SK-N-SH (cell line): ENCODE data around the gene PCSK2. TPM values are rescaled to one million over a fixed set of nuclear protein-coding genes. Genes with fewer than 3 reads are reported as not detected.

Source experiments
- CTCF ChIA-PET: fragments of 300-600, 350-600 bp; formaldehyde crosslinking; extraction: SDS; loops from one replicate; lab custom pipeline; 2021; lab: Yijun Ruan, JAX
- POLR2A ChIA-PET: fragments of 350-600 bp; sonication (Branson Sonifier 250); formaldehyde crosslinking; extraction: SDS; loops from one replicate; lab custom pipeline; 2020; ENCODE audit warnings: antibody characterized with exemption, inconsistent platforms; lab: Yijun Ruan, JAX
- DNase-seq: peaks from one replicate; pipeline ENCODE4 v3.0.0; 2012
- H2AFZ ChIP-seq: fragments of 200-600 bp; sonication (generic); 2 replicates; pipeline ENCODE4 v1.8.1; 2016; ENCODE audit warnings: antibody characterized with exemption, mild to moderate bottlenecking, low read depth
- H3F3A ChIP-seq: fragments of 200-600 bp; sonication (generic); replicated peaks from 2 replicates; pipeline ENCODE3; 2016; ENCODE audit warnings: antibody characterized with exemption, mild to moderate bottlenecking; ENCODE audit not compliant: insufficient read depth
- H3K27ac ChIP-seq, 2 experiments: fragments of 200-500 bp in 1 of 2; fragments of 200-600 bp in 1 of 2; sonication (Bioruptor generic) in 1 of 2; sonication (generic), shearing (Covaris generic) in 1 of 2; 2 replicates each; pipeline versions ENCODE4 v1.5.1 to v1.6.1; 2014 to 2016; ENCODE audit warnings: low read depth in 2 of 2, inconsistent platforms in 1 of 2, low read length in 1 of 2, mild to moderate bottlenecking in 1 of 2, mixed read lengths in 1 of 2
- H3K27me3 ChIP-seq: fragments of 200-600 bp; sonication (generic), shearing (Covaris generic); 2 replicates; pipeline ENCODE4 v1.6.1; 2016; ENCODE audit warnings: mixed run types; ENCODE audit not compliant: insufficient read depth
- H3K36me3 ChIP-seq, 2 experiments: fragments of 200-500 bp in 1 of 2; fragments of 200-600 bp in 1 of 2; sonication (Bioruptor generic) in 1 of 2; sonication (generic) in 1 of 2; replicated peaks in 1 of 2; 2 replicates each; pipeline versions ENCODE3 to v1.5.1; 2014 to 2016; ENCODE audit warnings: low read length in 1 of 2, mild to moderate bottlenecking in 1 of 2; ENCODE audit not compliant: insufficient read depth in 2 of 2, control insufficient read depth in 1 of 2
- H3K4me1 ChIP-seq, 2 experiments: fragments of 200-500 bp in 1 of 2; fragments of 200-600 bp in 1 of 2; sonication (Bioruptor generic) in 1 of 2; sonication (generic), shearing (Covaris generic) in 1 of 2; 2 replicates each; pipeline versions ENCODE4 v1.5.1 to v1.6.1; 2014 to 2016; ENCODE audit warnings: low read depth in 1 of 2, low read length in 1 of 2, mixed run types in 1 of 2; ENCODE audit not compliant: insufficient read depth in 2 of 2, control insufficient read depth in 1 of 2
- H3K4me2 ChIP-seq: fragments of 200-600 bp; sonication (generic), shearing (Covaris generic); 2 replicates; pipeline ENCODE4 v1.6.1; 2017; ENCODE audit warnings: mixed run types
- H3K4me3 ChIP-seq, 2 experiments: fragments of 200-500 bp in 1 of 2; fragments of 200-600 bp in 1 of 2; sonication (Bioruptor generic) in 1 of 2; sonication (generic), shearing (Covaris generic) in 1 of 2; 2 replicates each; pipeline versions ENCODE4 v1.5.1 to v1.8.1; 2014 to 2016; ENCODE audit warnings: low read depth in 2 of 2, inconsistent platforms in 1 of 2, low read length in 1 of 2, mild to moderate bottlenecking in 1 of 2, mixed read lengths in 1 of 2, moderate library complexity in 1 of 2
- H3K79me2 ChIP-seq: fragments of 200-600 bp; sonication (generic); 2 replicates; pipeline ENCODE4 v1.8.1; 2017; ENCODE audit warnings: mild to moderate bottlenecking; ENCODE audit not compliant: insufficient read depth
- H3K9ac ChIP-seq: fragments of 200-600 bp; sonication (generic); 2 replicates; pipeline ENCODE4 v1.6.1; 2017; ENCODE audit warnings: mixed run types
- H3K9me2 ChIP-seq: fragments of 200-600 bp; sonication (generic); 2 replicates; pipeline ENCODE4 v1.6.1; 2017; ENCODE audit warnings: mixed run types
- H3K9me3 ChIP-seq: fragments of 200-600 bp; sonication (generic); 2 replicates; pipeline ENCODE4 v1.6.1; 2017; ENCODE audit warnings: mixed run types, mild to moderate bottlenecking, moderate library complexity
- H4K20me1 ChIP-seq: fragments of 200-600 bp; sonication (generic); 2 replicates; pipeline ENCODE4 v1.6.1; 2017; ENCODE audit warnings: mild to moderate bottlenecking, mixed run types; ENCODE audit not compliant: insufficient read depth
- CHD2 ChIP-seq: fragments of 150-350 bp; IDR thresholded peaks from 2 replicates; pipeline ENCODE4 v1.6.1; 2018; ENCODE audit warnings: low read length; ENCODE audit not compliant: partially characterized antibody
- ELF1 ChIP-seq: IDR thresholded peaks from 2 replicates; pipeline ENCODE4 v1.4.0; 2012
- EP300 ChIP-seq, 2 experiments: IDR thresholded peaks; 2 replicates each; pipeline versions ENCODE4 v1.4.0 to v1.6.1; 2012; ENCODE audit warnings: borderline replicate concordance in 1 of 2, low read depth in 1 of 2, low read length in 1 of 2
- FOSL2 ChIP-seq: IDR thresholded peaks from 2 replicates; pipeline ENCODE4 v1.4.0; 2012; ENCODE audit warnings: low read depth, mild to moderate bottlenecking, moderate library complexity, borderline replicate concordance
- FOXJ3 ChIP-seq: sonication (generic); formaldehyde crosslinking; IDR thresholded peaks from 2 replicates; pipeline ENCODE4 v1.5.1; 2020; ENCODE audit warnings: mild to moderate bottlenecking, missing genetic modification reagents
- FOXM1 ChIP-seq: IDR thresholded peaks from 2 replicates; pipeline ENCODE4 v1.4.0; 2012; ENCODE audit warnings: low read depth, mild to moderate bottlenecking
- GABPA ChIP-seq: IDR thresholded peaks from 2 replicates; pipeline ENCODE4 v1.4.0; 2012; ENCODE audit warnings: low read depth, mild to moderate bottlenecking
- GATA2 ChIP-seq: sonication (generic); formaldehyde crosslinking; IDR thresholded peaks from 2 replicates; pipeline ENCODE4 v1.5.0; 2020; ENCODE audit warnings: mild to moderate bottlenecking, missing genetic modification reagents
- JUND ChIP-seq: IDR thresholded peaks from 2 replicates; pipeline ENCODE4 v1.4.0; 2012
- MAX ChIP-seq: IDR thresholded peaks from 2 replicates; pipeline ENCODE4 v1.4.0; 2012; ENCODE audit warnings: low read depth
- MEF2A ChIP-seq: IDR thresholded peaks from 2 replicates; pipeline ENCODE4 v1.4.0; 2012; ENCODE audit warnings: low read depth, borderline replicate concordance
- MXI1 ChIP-seq: IDR thresholded peaks from 2 replicates; pipeline ENCODE4 v1.6.1; 2012; ENCODE audit warnings: mild to moderate bottlenecking, low read depth, low read length, improper control_type of control experiment
- NRF1 ChIP-seq: IDR thresholded peaks from 2 replicates; pipeline ENCODE4 v1.6.1; 2012; ENCODE audit warnings: low read depth, mild to moderate bottlenecking, low read length
- RCOR1 ChIP-seq: fragments of 150-350 bp; IDR thresholded peaks from 2 replicates; pipeline ENCODE4 v1.6.1; 2017; ENCODE audit warnings: antibody characterized with exemption, low read length
- RFX5 ChIP-seq: IDR thresholded peaks from 2 replicates; pipeline ENCODE4 v1.6.1; 2012; ENCODE audit warnings: mild to moderate bottlenecking, improper control_type of control experiment, low read length
- SIN3A ChIP-seq: IDR thresholded peaks from 2 replicates; pipeline ENCODE4 v1.6.1; 2012; ENCODE audit warnings: low read depth, mild to moderate bottlenecking, low read length, moderate library complexity, borderline replicate concordance
- SMC3 ChIP-seq: IDR thresholded peaks from 2 replicates; pipeline ENCODE4 v1.6.1; 2012; ENCODE audit warnings: low read depth, low read length, improper control_type of control experiment
- TAF1 ChIP-seq: IDR thresholded peaks from 2 replicates; pipeline ENCODE4 v1.6.1; 2012; ENCODE audit warnings: low read depth, mild to moderate bottlenecking, low read length, moderate library complexity, borderline replicate concordance
- TCF12 ChIP-seq: IDR thresholded peaks from 2 replicates; pipeline ENCODE4 v1.4.0; 2012
- TEAD4 ChIP-seq: IDR thresholded peaks from 2 replicates; pipeline ENCODE4 v1.4.0; 2012; ENCODE audit warnings: mild to moderate bottlenecking, borderline replicate concordance; ENCODE audit not compliant: insufficient read depth
- USF1 ChIP-seq: IDR thresholded peaks from 2 replicates; pipeline ENCODE4 v1.4.0; 2012; ENCODE audit warnings: low read depth, borderline replicate concordance
- WGBS: methylation state at CpG from one replicate; pipeline ENCODE4 v1.1.6; 2017; ENCODE audit warnings: low lambda C conversion rate; 5-methylcytosine and 5-hydroxymethylcytosine counted together
- polyA plus RNA-seq, 3 experiments: library from polyadenylated mRNA; depleted of rRNA; stranded (reverse); fragments of >200 nt; gene quantifications; 2 replicates each; pipeline ENCODE4 v1.2.3, GENCODE V29; 2012
- TF ChIP-seq, protein P1 (sequence below): fragments of 150-350 bp; IDR thresholded peaks from 2 replicates; pipeline ENCODE4 v1.6.1; 2016; ENCODE audit warnings: mild to moderate bottlenecking, low read depth, low read length
- TF ChIP-seq, protein P2 (sequence below): fragments of 200-600 bp; sonication (generic); IDR thresholded peaks from 2 replicates; pipeline ENCODE4 v1.6.1; 2017; ENCODE audit warnings: antibody characterized with exemption, mild to moderate bottlenecking, moderate library complexity
- TF ChIP-seq, protein P3 (sequence below): fragments of 150-350 bp; IDR thresholded peaks from 2 replicates; pipeline ENCODE4 v1.6.1; 2017; ENCODE audit warnings: antibody characterized with exemption, low read length, low read depth, borderline replicate concordance
- TF ChIP-seq, protein P4 (sequence below): IDR thresholded peaks from 2 replicates; pipeline ENCODE4; 2012

PCSK2 gene
- polyA plus RNA-seq, 1 of the 3 experiments (the other 2 are of a cell fraction) = not detected

DNA sequence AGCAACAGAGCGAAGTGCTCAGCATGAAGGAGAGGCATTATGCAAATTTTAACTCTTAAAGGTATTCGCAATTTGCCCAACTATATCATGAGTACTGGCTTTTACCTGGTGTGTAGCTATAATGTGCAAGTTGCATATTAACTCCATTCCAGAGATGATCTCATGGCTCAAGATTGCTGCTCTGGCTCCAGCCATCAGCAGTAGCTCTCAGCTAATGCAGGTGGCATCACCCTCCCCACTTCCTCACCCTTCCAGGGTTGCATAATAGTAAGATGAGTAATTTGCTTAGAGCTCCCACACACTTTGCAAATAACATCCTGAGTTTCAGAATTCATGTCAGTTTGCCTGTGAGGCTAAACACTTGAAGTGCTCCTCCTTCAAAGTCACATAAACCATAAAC, 15.9 kb upstream of the PCSK2 start:
- no peak for DNase-seq
- POLR2A ChIA-PET = no interaction called here

GRCh38 chr20:17215167-17215566, 11.7 kb upstream of the PCSK2 start:
- ChIA-PET POLR2A (no interaction called here), CTCF (no interaction called here)
- Histone ChIP-seq H3K79me2 (no peaks in the 10 kb centered on the region), H3K4me1 (no peaks in the 10 kb centered on the region), H3K9me3 (no peaks in the 10 kb centered on the region), H3K27me3 (no peaks in the 10 kb centered on the region), H4K20me1 (no peaks in the 10 kb centered on the region), H3F3A (no peaks in the 10 kb centered on the region), H3K4me3 (no peak overlapping the region), H3K27ac (no peak overlapping the region), H3K9me2 (no peaks in the 10 kb centered on the region), H2AFZ (no peak overlapping the region), H3K4me2 (no peak overlapping the region), H3K9ac (no peak overlapping the region), H3K36me3 (no peaks in the 10 kb centered on the region)
- no peak for DNase-seq
- TF ChIP-seq RCOR1 (no peak), TAF1 (no peak), RFX5 (no peak), CHD2 (no peak), SIN3A (no peak), SMC3 (no peak), JUND (no peak), EP300 (IDR thresholded peaks at IDR 0.05; ENCODE audit: borderline replicate concordance in 1 of 2, low read depth in 1 of 2, low read length in 1 of 2) (no peak), GABPA (no peak), MXI1 (no peak), TCF12 (no peak), FOXM1 (no peak)
- TF ChIP-seq, protein P1, sequence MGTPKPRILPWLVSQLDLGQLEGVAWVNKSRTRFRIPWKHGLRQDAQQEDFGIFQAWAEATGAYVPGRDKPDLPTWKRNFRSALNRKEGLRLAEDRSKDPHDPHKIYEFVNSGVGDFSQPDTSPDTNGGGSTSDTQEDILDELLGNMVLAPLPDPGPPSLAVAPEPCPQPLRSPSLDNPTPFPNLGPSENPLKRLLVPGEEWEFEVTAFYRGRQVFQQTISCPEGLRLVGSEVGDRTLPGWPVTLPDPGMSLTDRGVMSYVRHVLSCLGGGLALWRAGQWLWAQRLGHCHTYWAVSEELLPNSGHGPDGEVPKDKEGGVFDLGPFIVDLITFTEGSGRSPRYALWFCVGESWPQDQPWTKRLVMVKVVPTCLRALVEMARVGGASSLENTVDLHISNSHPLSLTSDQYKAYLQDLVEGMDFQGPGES = no peak
- TF ChIP-seq, protein P2, sequence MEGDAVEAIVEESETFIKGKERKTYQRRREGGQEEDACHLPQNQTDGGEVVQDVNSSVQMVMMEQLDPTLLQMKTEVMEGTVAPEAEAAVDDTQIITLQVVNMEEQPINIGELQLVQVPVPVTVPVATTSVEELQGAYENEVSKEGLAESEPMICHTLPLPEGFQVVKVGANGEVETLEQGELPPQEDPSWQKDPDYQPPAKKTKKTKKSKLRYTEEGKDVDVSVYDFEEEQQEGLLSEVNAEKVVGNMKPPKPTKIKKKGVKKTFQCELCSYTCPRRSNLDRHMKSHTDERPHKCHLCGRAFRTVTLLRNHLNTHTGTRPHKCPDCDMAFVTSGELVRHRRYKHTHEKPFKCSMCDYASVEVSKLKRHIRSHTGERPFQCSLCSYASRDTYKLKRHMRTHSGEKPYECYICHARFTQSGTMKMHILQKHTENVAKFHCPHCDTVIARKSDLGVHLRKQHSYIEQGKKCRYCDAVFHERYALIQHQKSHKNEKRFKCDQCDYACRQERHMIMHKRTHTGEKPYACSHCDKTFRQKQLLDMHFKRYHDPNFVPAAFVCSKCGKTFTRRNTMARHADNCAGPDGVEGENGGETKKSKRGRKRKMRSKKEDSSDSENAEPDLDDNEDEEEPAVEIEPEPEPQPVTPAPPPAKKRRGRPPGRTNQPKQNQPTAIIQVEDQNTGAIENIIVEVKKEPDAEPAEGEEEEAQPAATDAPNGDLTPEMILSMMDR = no peak

More for the DNA sequence above, 15.9 kb upstream of the PCSK2 start:
- Histone ChIP-seq H3K27me3 (no peaks in the 10 kb centered on the region), H3K4me3 (no peak overlapping the region), H3K79me2 (no peaks in the 10 kb centered on the region), H2AFZ (no peak overlapping the region), H3K36me3 (no peaks in the 10 kb centered on the region), H3K9me3 (no peaks in the 10 kb centered on the region), H3K27ac (no peak overlapping the region), H3K4me2 (no peak overlapping the region), H4K20me1 (no peaks in the 10 kb centered on the region), H3K9me2 (no peaks in the 10 kb centered on the region), H3F3A (no peaks in the 10 kb centered on the region)
- 28% methylated on average over 2 of the region's 2 CpGs for WGBS
- CTCF ChIA-PET = no interaction called here
- TF ChIP-seq ELF1 (no peak), EP300 (IDR thresholded peaks at IDR 0.05; ENCODE audit: borderline replicate concordance in 1 of 2, low read depth in 1 of 2, low read length in 1 of 2) (no peak), MXI1 (no peak), MAX (no peak), MEF2A (no peak), GATA2 (CRISPR knock-in tag) (no peak), FOXJ3 (CRISPR knock-in tag) (no peak), FOXM1 (no peak), NRF1 (no peak), USF1 (no peak), TEAD4 (no peak), FOSL2 (no peak)
- TF ChIP-seq, protein P3, sequence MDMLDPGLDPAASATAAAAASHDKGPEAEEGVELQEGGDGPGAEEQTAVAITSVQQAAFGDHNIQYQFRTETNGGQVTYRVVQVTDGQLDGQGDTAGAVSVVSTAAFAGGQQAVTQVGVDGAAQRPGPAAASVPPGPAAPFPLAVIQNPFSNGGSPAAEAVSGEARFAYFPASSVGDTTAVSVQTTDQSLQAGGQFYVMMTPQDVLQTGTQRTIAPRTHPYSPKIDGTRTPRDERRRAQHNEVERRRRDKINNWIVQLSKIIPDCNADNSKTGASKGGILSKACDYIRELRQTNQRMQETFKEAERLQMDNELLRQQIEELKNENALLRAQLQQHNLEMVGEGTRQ = no peak
- TF ChIP-seq, protein P4, sequence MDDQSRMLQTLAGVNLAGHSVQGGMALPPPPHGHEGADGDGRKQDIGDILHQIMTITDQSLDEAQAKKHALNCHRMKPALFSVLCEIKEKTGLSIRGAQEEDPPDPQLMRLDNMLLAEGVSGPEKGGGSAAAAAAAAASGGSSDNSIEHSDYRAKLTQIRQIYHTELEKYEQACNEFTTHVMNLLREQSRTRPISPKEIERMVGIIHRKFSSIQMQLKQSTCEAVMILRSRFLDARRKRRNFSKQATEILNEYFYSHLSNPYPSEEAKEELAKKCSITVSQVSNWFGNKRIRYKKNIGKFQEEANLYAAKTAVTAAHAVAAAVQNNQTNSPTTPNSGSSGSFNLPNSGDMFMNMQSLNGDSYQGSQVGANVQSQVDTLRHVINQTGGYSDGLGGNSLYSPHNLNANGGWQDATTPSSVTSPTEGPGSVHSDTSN = no peak
- TF ChIP-seq, all 33 proteins: peak for 0
- no peaks in the 10 kb centered on the region for H3K4me1 ChIP-seq
- no peak overlapping the region for H3K9ac ChIP-seq
